Uterus (tissue), 2 donors: ENCODE results near the gene DEAF1.

ENCODE experiments used
- CTCF ChIP-seq, 4 experiments: fragments of 200-600 bp in 2 of 4; fragments of 450-650 bp in 2 of 4; sonication (generic) in 2 of 4; IDR thresholded peaks; one replicate each; pipeline ENCODE4 v1.5.1; 2016 to 2019; ENCODE audit warnings: antibody characterized with exemption in 4 of 4, mild to moderate bottlenecking in 2 of 4, moderate library complexity in 1 of 4
- POLR2A ChIP-seq, 2 donors: fragments of 450-650 bp; IDR thresholded peaks; one replicate each; pipeline ENCODE4 v1.6.1; 2016; ENCODE audit warnings: antibody characterized with exemption in 2 of 2, mild to moderate bottlenecking in 1 of 2, moderate library complexity in 1 of 2

GRCh38 chr11:725624-726202, 30.7 kb upstream of the DEAF1 start:
- TF ChIP-seq CTCF (IDR thresholded peaks at IDR 0.05) (no peak), POLR2A (IDR thresholded peaks at IDR 0.05) (no peak)
